Fibroblast of mammary gland (primary cell): ENCODE data around the gene ADCY9.

Source experiments
- DNase-seq: peaks from one replicate; pipeline ENCODE4 v3.0.0-alpha.2; 2010; ENCODE audit warnings: low read depth
- H3K4me3 ChIP-seq: 2 replicates; pipeline ENCODE4 v1.5.1; 2011; ENCODE audit warnings: low read depth, mild to moderate bottlenecking, low read length, moderate library complexity; ENCODE audit not compliant: control insufficient read depth
- TF ChIP-seq, protein P1 (sequence below): conservative IDR thresholded peaks from 2 replicates; pipeline ENCODE4 v1.5.1; 2011; ENCODE audit warnings: low read depth, low read length, inconsistent platforms; ENCODE audit not compliant: control insufficient read depth, insufficient read depth

ADCY9 gene

GRCh38 chr16:3992297-3993051 lies 123.8 kb downstream of the ADCY9 start:
- H3K4me3 ChIP-seq = no peak overlapping the region
- DNase-seq = no peak
- TF ChIP-seq, protein P1, sequence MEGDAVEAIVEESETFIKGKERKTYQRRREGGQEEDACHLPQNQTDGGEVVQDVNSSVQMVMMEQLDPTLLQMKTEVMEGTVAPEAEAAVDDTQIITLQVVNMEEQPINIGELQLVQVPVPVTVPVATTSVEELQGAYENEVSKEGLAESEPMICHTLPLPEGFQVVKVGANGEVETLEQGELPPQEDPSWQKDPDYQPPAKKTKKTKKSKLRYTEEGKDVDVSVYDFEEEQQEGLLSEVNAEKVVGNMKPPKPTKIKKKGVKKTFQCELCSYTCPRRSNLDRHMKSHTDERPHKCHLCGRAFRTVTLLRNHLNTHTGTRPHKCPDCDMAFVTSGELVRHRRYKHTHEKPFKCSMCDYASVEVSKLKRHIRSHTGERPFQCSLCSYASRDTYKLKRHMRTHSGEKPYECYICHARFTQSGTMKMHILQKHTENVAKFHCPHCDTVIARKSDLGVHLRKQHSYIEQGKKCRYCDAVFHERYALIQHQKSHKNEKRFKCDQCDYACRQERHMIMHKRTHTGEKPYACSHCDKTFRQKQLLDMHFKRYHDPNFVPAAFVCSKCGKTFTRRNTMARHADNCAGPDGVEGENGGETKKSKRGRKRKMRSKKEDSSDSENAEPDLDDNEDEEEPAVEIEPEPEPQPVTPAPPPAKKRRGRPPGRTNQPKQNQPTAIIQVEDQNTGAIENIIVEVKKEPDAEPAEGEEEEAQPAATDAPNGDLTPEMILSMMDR = no peak

- no peak for DNase-seq
- TF ChIP-seq, protein P1 = no peak
- no peak overlapping the region for H3K4me3 ChIP-seq
Measured at GRCh38 chr16:3988824-3989223, 127.4 kb downstream of the ADCY9 start.

- TF ChIP-seq, protein P1 = no peak
- no peak overlapping the region for H3K4me3 ChIP-seq
- DNase-seq = no peak
Measured at GRCh38 chr16:3988011-3988410, 128.2 kb downstream of the ADCY9 start.

DNA sequence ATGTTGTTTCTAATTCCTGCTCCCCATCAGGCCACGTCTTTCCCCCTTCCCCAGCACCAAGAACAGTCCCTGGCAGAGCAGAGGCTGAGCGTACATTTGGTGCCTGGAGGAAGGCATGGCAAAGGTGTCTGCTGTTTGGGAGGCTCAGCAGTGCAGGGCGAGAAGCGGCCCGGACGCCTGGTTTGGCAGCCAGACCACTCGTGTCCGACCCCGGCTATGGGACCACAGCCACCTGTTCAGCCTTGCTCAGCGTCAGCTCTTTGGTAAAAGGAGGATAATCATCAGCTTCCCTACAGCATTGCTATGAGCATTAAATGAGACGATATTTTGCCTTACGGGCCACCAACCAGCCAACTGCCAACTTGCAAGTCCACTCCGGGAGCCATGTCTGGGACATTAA lies 129.0 kb downstream of the ADCY9 start:
- no peak for DNase-seq
- TF ChIP-seq, protein P1 = no peak

DNA sequence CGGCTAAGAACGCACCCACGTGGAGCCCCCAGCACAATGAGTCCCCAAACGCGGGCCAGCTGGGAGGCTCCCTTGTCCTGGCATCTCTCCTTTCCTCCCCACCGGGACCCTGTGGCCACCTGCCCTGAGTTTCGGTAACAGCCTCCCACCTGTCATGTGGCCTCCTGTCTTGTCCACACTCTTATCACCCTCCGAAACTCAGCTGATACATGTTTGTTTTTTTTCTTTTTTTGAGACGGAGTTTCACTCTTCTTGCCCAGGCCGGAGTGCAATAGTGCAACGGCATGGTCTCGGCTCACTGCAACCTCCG lies 130.1 kb downstream of the ADCY9 start:
- H3K4me3 ChIP-seq = no peak overlapping the region
- TF ChIP-seq, protein P1 = no peak
- DNase-seq = no peak

More for the DNA sequence above, 129.0 kb downstream of the ADCY9 start:
- H3K4me3 ChIP-seq = no peak overlapping the region

DNA sequence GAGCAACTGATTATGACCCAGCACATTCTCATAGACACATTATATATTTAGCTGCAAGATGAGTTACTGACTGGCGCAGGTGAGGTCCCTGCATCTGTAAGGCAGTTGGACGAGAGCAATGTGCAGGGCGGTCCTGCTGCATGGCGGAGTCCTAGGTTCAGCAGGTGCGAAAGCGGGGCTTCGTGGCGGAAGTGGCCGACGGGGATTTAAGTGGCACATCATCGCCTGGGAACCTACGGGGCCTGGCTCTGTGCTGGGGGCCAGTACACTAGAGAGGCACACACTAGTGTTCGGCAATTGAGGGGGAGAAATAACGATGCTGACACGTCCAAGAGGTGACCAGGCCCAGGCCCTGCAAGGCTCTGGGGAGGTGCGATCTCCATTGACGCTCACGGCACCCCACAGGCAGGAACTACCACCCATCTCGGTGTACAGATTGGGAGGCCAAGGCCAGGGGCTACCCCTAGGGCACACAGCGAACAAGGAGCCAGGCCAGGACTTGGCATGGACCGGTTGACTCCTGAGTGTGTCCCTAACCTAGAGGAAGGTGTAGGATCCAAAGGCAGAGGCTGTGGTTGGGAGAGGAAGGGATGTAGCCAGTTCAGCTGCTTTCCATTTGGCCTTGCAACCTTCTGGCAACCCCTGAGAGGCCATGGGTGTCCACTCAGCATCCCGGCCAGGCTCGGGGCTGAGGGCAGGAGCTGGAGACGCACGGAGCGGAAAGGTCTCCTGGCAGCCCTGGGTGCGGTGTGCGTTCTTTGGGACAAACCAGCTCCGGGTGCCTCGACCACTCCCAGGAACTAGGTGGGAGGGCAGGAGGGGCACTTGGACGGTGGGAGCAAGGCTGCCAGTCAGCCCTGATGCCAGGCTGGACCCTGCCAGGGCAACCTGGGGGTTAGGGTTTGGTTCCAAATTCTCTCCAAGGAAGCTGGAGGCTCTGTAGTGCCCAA lies 131.9 kb downstream of the ADCY9 start:
- H3K4me3 ChIP-seq = no peak overlapping the region
- no peak for DNase-seq
- TF ChIP-seq, protein P1 = no peak
